ENCODE results near the gene TRPM1. TPM values are rescaled to one million over a fixed set of nuclear protein-coding genes. Genes with fewer than 3 reads are reported as not detected.

Gene TRPM1
- not detected for total RNA-seq

DNA sequence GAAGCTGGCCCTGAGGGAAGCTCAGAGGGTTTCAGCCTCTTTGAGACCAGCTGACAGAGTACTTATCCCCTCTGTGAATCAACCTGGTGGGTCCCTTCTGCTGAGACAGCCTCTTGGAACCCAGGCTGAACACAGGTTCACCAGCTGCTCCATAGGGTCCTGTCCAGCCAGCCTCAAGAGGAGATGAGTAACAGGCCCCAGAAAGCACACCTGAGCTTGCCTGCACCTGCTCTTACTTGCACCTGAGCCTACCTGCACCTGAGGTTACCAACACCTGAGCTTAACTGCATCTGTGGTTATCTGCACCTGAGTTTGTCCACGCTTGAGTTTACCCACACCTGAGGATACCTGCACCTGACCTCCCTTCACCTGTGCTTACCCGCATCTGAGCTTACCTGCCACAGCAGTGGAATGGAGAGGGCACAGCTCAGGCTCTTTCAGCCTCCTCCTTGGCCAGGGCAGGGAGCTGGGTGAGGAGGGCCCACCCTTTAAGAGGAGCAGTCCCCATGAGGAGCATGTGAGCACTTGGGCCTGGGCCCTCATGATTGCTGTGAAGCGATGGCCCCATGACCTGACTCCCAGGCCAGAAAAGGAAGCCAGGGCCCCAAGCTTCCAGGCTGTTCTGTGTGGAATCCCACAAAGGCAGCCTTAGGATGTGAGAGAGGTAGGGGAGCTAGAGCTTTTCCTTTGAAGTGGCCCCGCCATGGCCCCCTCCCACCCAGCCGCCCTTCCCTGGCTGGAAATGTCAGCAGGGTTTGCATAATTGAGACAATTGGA is at the start of gene TRPM1:
TRPM1 (minus strand) TSS at position 464 of the 777 bp plus-strand sequence. CDS start 20,370 bp downstream, outside the sequence.
- no peak within 1 kb of the TSS for H3K9ac ChIP-seq (ENCODE audit: low read depth in 1 of 3, low read length in 3 of 3)
- no peak within 1 kb of the TSS for H3K4me3 ChIP-seq (ENCODE audit: low read length in 3 of 3)
- H3K36me3 ChIP-seq (ENCODE audit: control insufficient read depth in 3 of 3, insufficient read depth in 3 of 3, low read length in 3 of 3), result no peaks in the 10 kb centered on the region
- no peak within 1 kb of the TSS for H3K27ac ChIP-seq (ENCODE audit: low read depth, low read length)
- H3K4me1 ChIP-seq (ENCODE audit: control insufficient read depth in 3 of 3, insufficient read depth in 3 of 3, low read length in 3 of 3), result no peaks in the 10 kb centered on the region
- peaks cover 0 to 2% (median 0%) of the 10 kb centered on the region in 3 donors for H3K27me3 ChIP-seq (ENCODE audit: control insufficient read depth in 3 of 3, insufficient read depth in 3 of 3, low read length in 3 of 3)
- no peaks in the 10 kb centered on the region for H3K9me3 ChIP-seq (ENCODE audit: control insufficient read depth in 3 of 3, low read length in 3 of 3)

- H3K9ac ChIP-seq (ENCODE audit: low read depth in 1 of 3, low read length in 3 of 3), result no peak overlapping the region
- H3K27ac ChIP-seq (ENCODE audit: low read depth, low read length), result no peak overlapping the region
- no peaks in the 10 kb centered on the region for H3K4me1 ChIP-seq (ENCODE audit: control insufficient read depth in 3 of 3, insufficient read depth in 3 of 3, low read length in 3 of 3)
- H3K36me3 ChIP-seq (ENCODE audit: control insufficient read depth in 3 of 3, insufficient read depth in 3 of 3, low read length in 3 of 3), result no peaks in the 10 kb centered on the region
- H3K9me3 ChIP-seq (ENCODE audit: control insufficient read depth in 3 of 3, low read length in 3 of 3), result no peaks in the 10 kb centered on the region
- peaks cover 3 to 10% (median 7%) of the 10 kb centered on the region in 3 donors for H3K27me3 ChIP-seq (ENCODE audit: control insufficient read depth in 3 of 3, insufficient read depth in 3 of 3, low read length in 3 of 3)
- H3K4me3 ChIP-seq (ENCODE audit: low read length in 3 of 3), result no peak overlapping the region
Observed at GRCh38 chr15:31150732-31151231, 49.3 kb upstream of the TRPM1 start.

- H3K27me3 ChIP-seq (ENCODE audit: control insufficient read depth in 3 of 3, insufficient read depth in 3 of 3, low read length in 3 of 3), result peaks cover 3 to 10% (median 7%) of the 10 kb centered on the region in 3 donors
- no peak overlapping the region for H3K9ac ChIP-seq (ENCODE audit: low read depth in 1 of 3, low read length in 3 of 3)
- H3K4me3 ChIP-seq (ENCODE audit: low read length in 3 of 3), result no peak overlapping the region
- no peak overlapping the region for H3K27ac ChIP-seq (ENCODE audit: low read depth, low read length)
- H3K9me3 ChIP-seq (ENCODE audit: control insufficient read depth in 3 of 3, low read length in 3 of 3), result no peaks in the 10 kb centered on the region
- H3K4me1 ChIP-seq (ENCODE audit: control insufficient read depth in 3 of 3, insufficient read depth in 3 of 3, low read length in 3 of 3), result no peaks in the 10 kb centered on the region
- H3K36me3 ChIP-seq (ENCODE audit: control insufficient read depth in 3 of 3, insufficient read depth in 3 of 3, low read length in 3 of 3), result no peaks in the 10 kb centered on the region
Observed at GRCh38 chr15:31149987-31150386, 48.5 kb upstream of the TRPM1 start.

DNA sequence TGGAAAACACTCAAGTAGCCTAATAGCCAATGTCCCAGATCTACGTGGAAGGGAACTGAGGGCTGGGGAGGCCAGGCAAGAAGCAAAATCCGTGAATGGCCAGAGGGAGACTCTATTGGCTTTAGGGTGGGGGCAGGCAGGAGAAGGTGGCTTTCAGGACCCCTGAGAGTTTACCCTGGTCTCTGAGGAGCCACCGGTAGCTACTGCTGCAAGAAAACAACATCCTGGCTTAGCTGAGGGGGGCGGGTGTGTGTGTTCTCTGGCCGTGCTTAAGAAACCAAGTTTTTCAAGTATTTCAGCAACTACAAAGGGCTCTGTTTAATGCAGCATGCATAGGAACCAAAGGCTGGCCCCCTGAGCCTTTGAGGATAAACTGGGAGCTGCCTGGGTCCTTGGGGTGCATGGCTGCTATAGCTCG is 47.6 kb upstream of the TRPM1 start:
- H3K4me1 ChIP-seq (ENCODE audit: control insufficient read depth in 3 of 3, insufficient read depth in 3 of 3, low read length in 3 of 3), result no peaks in the 10 kb centered on the region
- H3K9ac ChIP-seq (ENCODE audit: low read depth in 1 of 3, low read length in 3 of 3), result no peak overlapping the region
- H3K27me3 ChIP-seq (ENCODE audit: control insufficient read depth in 3 of 3, insufficient read depth in 3 of 3, low read length in 3 of 3), result peaks cover 3 to 10% (median 7%) of the 10 kb centered on the region in 3 donors
- no peak overlapping the region for H3K27ac ChIP-seq (ENCODE audit: low read depth, low read length)
- H3K36me3 ChIP-seq (ENCODE audit: control insufficient read depth in 3 of 3, insufficient read depth in 3 of 3, low read length in 3 of 3), result no peaks in the 10 kb centered on the region
- H3K4me3 ChIP-seq (ENCODE audit: low read length in 3 of 3), result no peak overlapping the region
- no peaks in the 10 kb centered on the region for H3K9me3 ChIP-seq (ENCODE audit: control insufficient read depth in 3 of 3, low read length in 3 of 3)

DNA sequence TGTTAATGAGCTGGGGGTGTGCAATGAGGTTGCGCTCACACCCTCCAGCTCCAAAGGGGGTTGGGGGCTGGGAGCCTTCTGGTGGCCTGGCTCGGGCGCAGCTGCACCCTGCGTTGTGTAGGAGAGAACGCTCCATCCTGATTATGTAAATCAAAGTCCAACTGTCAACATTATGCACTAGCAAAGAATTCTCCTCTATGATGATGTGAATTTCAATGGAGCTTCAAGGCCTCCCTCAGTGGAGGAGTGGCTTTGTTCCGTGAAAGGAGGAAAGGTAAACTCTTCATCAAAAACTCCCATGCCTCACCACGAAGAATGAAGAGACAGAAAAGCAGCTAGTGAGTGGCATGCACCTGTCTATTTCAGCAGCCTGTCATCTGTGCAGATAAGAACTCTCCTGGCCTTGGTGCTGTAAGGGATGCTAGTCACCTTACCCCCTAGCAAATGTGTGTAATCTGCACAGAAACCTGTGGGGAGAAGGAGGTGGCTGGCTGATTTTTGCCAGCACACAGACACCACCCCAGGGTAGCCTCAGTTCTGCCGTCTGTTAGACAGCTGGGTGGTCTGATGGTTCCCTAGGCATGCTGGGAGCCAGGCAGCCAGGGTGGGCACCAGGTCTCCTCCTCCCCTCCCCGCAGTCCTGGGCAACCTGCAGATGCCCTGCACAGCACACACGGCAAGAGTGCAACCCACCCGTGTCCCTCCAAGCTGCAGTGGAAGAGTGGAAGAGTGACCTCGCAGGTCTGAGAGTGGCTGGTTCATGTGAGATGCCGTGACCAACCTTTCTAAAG is 47.0 kb upstream of the TRPM1 start:
- no peak overlapping the region for H3K4me3 ChIP-seq (ENCODE audit: low read length in 3 of 3)
- no peak overlapping the region for H3K9ac ChIP-seq (ENCODE audit: low read depth in 1 of 3, low read length in 3 of 3)
- H3K36me3 ChIP-seq (ENCODE audit: control insufficient read depth in 3 of 3, insufficient read depth in 3 of 3, low read length in 3 of 3), result no peaks in the 10 kb centered on the region
- H3K4me1 ChIP-seq (ENCODE audit: control insufficient read depth in 3 of 3, insufficient read depth in 3 of 3, low read length in 3 of 3), result no peaks in the 10 kb centered on the region
- H3K27ac ChIP-seq (ENCODE audit: low read depth, low read length), result no peak overlapping the region
- H3K9me3 ChIP-seq (ENCODE audit: control insufficient read depth in 3 of 3, low read length in 3 of 3), result no peaks in the 10 kb centered on the region
- peaks cover 3 to 10% (median 7%) of the 10 kb centered on the region in 3 donors for H3K27me3 ChIP-seq (ENCODE audit: control insufficient read depth in 3 of 3, insufficient read depth in 3 of 3, low read length in 3 of 3)

DNA sequence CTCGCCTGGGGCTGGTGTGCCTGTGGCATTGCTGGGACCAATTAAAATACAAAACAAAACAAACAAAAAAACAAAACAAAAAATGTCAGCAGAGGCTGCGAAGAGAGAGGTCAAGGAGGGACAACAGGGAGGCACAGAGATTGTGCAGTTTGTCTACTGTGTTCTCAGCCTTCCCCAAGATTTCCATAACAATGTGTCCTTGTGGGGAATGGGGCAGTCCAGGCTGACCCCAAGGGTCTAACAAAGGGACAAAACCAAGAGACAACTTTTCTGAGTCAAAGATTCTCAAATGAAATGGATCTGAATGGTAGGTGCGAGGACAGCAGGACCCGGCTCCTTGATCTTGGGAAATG is 46.4 kb upstream of the TRPM1 start:
- Histone ChIP-seq H3K9ac (ENCODE audit: low read depth in 1 of 3, low read length in 3 of 3) (no peak overlapping the region), H3K9me3 (ENCODE audit: control insufficient read depth in 3 of 3, low read length in 3 of 3) (no peaks in the 10 kb centered on the region), H3K4me1 (ENCODE audit: control insufficient read depth in 3 of 3, insufficient read depth in 3 of 3, low read length in 3 of 3) (no peaks in the 10 kb centered on the region), H3K36me3 (ENCODE audit: control insufficient read depth in 3 of 3, insufficient read depth in 3 of 3, low read length in 3 of 3) (no peaks in the 10 kb centered on the region), H3K27ac (ENCODE audit: low read depth, low read length) (no peak overlapping the region), H3K27me3 (ENCODE audit: control insufficient read depth in 3 of 3, insufficient read depth in 3 of 3, low read length in 3 of 3) (peaks cover 3 to 10% (median 7%) of the 10 kb centered on the region in 3 donors), H3K4me3 (ENCODE audit: low read length in 3 of 3) (no peak overlapping the region)

GRCh38 chr15:31147456-31147855 is 45.9 kb upstream of the TRPM1 start:
- H3K27ac ChIP-seq (ENCODE audit: low read depth, low read length), result no peak overlapping the region
- no peak overlapping the region for H3K4me3 ChIP-seq (ENCODE audit: low read length in 3 of 3)
- H3K36me3 ChIP-seq (ENCODE audit: control insufficient read depth in 3 of 3, insufficient read depth in 3 of 3, low read length in 3 of 3), result no peaks in the 10 kb centered on the region
- H3K9me3 ChIP-seq (ENCODE audit: control insufficient read depth in 3 of 3, low read length in 3 of 3), result no peaks in the 10 kb centered on the region
- no peak overlapping the region for H3K9ac ChIP-seq (ENCODE audit: low read depth in 1 of 3, low read length in 3 of 3)
- peaks cover 3 to 10% (median 7%) of the 10 kb centered on the region in 3 donors for H3K27me3 ChIP-seq (ENCODE audit: control insufficient read depth in 3 of 3, insufficient read depth in 3 of 3, low read length in 3 of 3)
- no peaks in the 10 kb centered on the region for H3K4me1 ChIP-seq (ENCODE audit: control insufficient read depth in 3 of 3, insufficient read depth in 3 of 3, low read length in 3 of 3)

DNA sequence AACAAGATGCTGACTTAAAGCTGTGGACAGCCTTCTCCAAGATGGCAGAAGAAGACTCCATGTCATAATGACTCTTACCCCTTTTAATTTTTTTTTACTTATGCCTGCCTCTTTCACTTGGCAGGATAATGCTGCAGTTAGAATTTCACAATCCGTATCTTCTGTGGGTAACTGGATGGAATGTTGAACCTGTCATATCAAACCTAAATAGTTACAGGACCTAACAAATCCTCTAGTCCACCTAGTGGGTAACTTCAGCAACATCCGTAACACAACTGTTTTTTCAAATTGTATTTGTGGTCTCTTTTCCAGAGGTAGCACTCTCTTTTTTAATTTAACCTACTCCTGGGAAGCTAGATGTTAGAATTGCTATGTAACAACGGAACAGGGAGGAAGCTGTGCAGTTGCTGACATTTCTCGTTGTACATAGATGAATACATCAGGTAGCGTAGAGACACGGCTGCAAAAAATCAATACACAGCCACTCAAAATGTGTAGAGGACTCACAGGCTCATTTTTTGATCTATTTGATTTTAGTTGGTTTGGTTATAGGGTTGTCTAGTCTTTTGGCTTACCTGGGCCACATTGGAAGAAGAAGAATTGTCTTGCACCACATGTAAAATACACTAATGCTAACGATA is 43.9 kb upstream of the TRPM1 start:
- no peaks in the 10 kb centered on the region for H3K4me1 ChIP-seq (ENCODE audit: control insufficient read depth in 3 of 3, insufficient read depth in 3 of 3, low read length in 3 of 3)
- no peaks in the 10 kb centered on the region for H3K9me3 ChIP-seq (ENCODE audit: control insufficient read depth in 3 of 3, low read length in 3 of 3)
- H3K27ac ChIP-seq (ENCODE audit: low read depth, low read length), result no peak overlapping the region
- peaks cover 0 to 3% (median 0%) of the 10 kb centered on the region in 3 donors for H3K27me3 ChIP-seq (ENCODE audit: control insufficient read depth in 3 of 3, insufficient read depth in 3 of 3, low read length in 3 of 3)
- H3K4me3 ChIP-seq (ENCODE audit: low read length in 3 of 3), result no peak overlapping the region
- no peaks in the 10 kb centered on the region for H3K36me3 ChIP-seq (ENCODE audit: control insufficient read depth in 3 of 3, insufficient read depth in 3 of 3, low read length in 3 of 3)
- H3K9ac ChIP-seq (ENCODE audit: low read depth in 1 of 3, low read length in 3 of 3), result no peak overlapping the region

DNA sequence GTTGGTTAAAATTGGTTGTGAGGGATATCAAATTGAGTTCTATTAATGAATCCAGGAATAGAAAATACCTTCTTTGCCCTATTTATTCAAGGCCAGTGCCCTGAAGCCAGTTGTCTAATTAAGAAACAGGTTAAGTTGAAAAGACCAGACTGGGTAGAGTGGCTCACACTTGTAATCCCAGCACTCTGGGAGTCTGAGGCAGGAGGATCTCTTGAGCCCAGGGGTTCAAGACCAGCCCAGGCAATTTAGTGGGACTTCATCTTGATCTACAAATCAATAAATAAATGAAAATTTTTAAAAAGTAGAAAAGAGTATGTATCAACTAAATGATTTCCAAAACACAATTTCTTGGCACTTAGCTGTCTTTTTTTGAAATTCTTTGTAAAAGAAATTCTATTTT is 40.3 kb upstream of the TRPM1 start:
- no peaks in the 10 kb centered on the region for H3K9me3 ChIP-seq (ENCODE audit: control insufficient read depth in 3 of 3, low read length in 3 of 3)
- H3K9ac ChIP-seq (ENCODE audit: low read depth in 1 of 3, low read length in 3 of 3), result no peak overlapping the region
- H3K4me1 ChIP-seq (ENCODE audit: control insufficient read depth in 3 of 3, insufficient read depth in 3 of 3, low read length in 3 of 3), result no peaks in the 10 kb centered on the region
- H3K27me3 ChIP-seq (ENCODE audit: control insufficient read depth in 3 of 3, insufficient read depth in 3 of 3, low read length in 3 of 3), result no peaks in the 10 kb centered on the region
- H3K27ac ChIP-seq (ENCODE audit: low read depth, low read length), result no peak overlapping the region
- no peak overlapping the region for H3K4me3 ChIP-seq (ENCODE audit: low read length in 3 of 3)
- no peaks in the 10 kb centered on the region for H3K36me3 ChIP-seq (ENCODE audit: control insufficient read depth in 3 of 3, insufficient read depth in 3 of 3, low read length in 3 of 3)

Measured in skeletal muscle tissue (tissue), 4 donors.